ENCODE results near the gene CCNY.

Gene CCNY

GRCh38 chr10:35578618-35578956 lies 242.3 kb downstream of the CCNY start:
- peaks cover 23% of the 10 kb centered on the region for H3K36me3 Mint-ChIP-seq (ENCODE audit: low read depth)
- peaks cover 5% of the 10 kb centered on the region for H3K9me3 Mint-ChIP-seq
- H3K27ac Mint-ChIP-seq, result no peak overlapping the region
- H3K4me1 Mint-ChIP-seq (ENCODE audit: low read depth), result no peaks in the 10 kb centered on the region
- no peaks in the 10 kb centered on the region for H3K27me3 Mint-ChIP-seq
- no peak overlapping the region for H3K4me3 Mint-ChIP-seq

- Mint-ChIP-seq H3K9me3 (peaks cover 5% of the 10 kb centered on the region), H3K27me3 (no peaks in the 10 kb centered on the region), H3K36me3 (ENCODE audit: low read depth) (peaks cover 17% of the 10 kb centered on the region), H3K27ac (no peak overlapping the region), H3K4me3 (no peak overlapping the region), H3K4me1 (ENCODE audit: low read depth) (no peaks in the 10 kb centered on the region)
These were observed 242.8 kb downstream of the CCNY start for GRCh38 chr10:35579116-35579515.

GRCh38 chr10:35579726-35580422 lies 243.6 kb downstream of the CCNY start:
- H3K36me3 Mint-ChIP-seq (ENCODE audit: low read depth), result peaks cover 10% of the 10 kb centered on the region
- H3K4me1 Mint-ChIP-seq (ENCODE audit: low read depth), result no peaks in the 10 kb centered on the region
- no peaks in the 10 kb centered on the region for H3K27me3 Mint-ChIP-seq
- no peak overlapping the region for H3K27ac Mint-ChIP-seq
- peaks cover 5% of the 10 kb centered on the region for H3K9me3 Mint-ChIP-seq
- H3K4me3 Mint-ChIP-seq, result no peak overlapping the region

- peaks cover 5% of the 10 kb centered on the region for H3K9me3 Mint-ChIP-seq
- no peak overlapping the region for H3K4me3 Mint-ChIP-seq
- peaks cover 7% of the 10 kb centered on the region for H3K36me3 Mint-ChIP-seq (ENCODE audit: low read depth)
- H3K4me1 Mint-ChIP-seq (ENCODE audit: low read depth), result no peaks in the 10 kb centered on the region
- no peak overlapping the region for H3K27ac Mint-ChIP-seq
- H3K27me3 Mint-ChIP-seq, result no peaks in the 10 kb centered on the region
These were observed 244.1 kb downstream of the CCNY start for GRCh38 chr10:35580423-35580770.

- Mint-ChIP-seq H3K9me3 (peaks cover 5% of the 10 kb centered on the region), H3K27ac (no peak overlapping the region), H3K4me3 (no peak overlapping the region), H3K36me3 (ENCODE audit: low read depth) (peaks cover 4% of the 10 kb centered on the region), H3K4me1 (ENCODE audit: low read depth) (no peaks in the 10 kb centered on the region), H3K27me3 (no peaks in the 10 kb centered on the region)
These were observed 245.3 kb downstream of the CCNY start for GRCh38 chr10:35581655-35582054.

GRCh38 chr10:35584946-35585345 lies 248.6 kb downstream of the CCNY start:
- Mint-ChIP-seq H3K27ac (no peak overlapping the region), H3K36me3 (ENCODE audit: low read depth) (no peaks in the 10 kb centered on the region), H3K9me3 (no peaks in the 10 kb centered on the region), H3K27me3 (no peaks in the 10 kb centered on the region), H3K4me1 (ENCODE audit: low read depth) (no peaks in the 10 kb centered on the region), H3K4me3 (no peak overlapping the region)

GRCh38 chr10:35585356-35585755 lies 249.0 kb downstream of the CCNY start:
- no peaks in the 10 kb centered on the region for H3K27me3 Mint-ChIP-seq
- H3K27ac Mint-ChIP-seq, result no peak overlapping the region
- no peaks in the 10 kb centered on the region for H3K4me1 Mint-ChIP-seq (ENCODE audit: low read depth)
- no peak overlapping the region for H3K4me3 Mint-ChIP-seq
- H3K9me3 Mint-ChIP-seq, result no peaks in the 10 kb centered on the region
- H3K36me3 Mint-ChIP-seq (ENCODE audit: low read depth), result no peaks in the 10 kb centered on the region

GRCh38 chr10:35585903-35586535 lies 249.7 kb downstream of the CCNY start:
- Mint-ChIP-seq H3K27ac (no peak overlapping the region), H3K36me3 (ENCODE audit: low read depth) (no peaks in the 10 kb centered on the region), H3K27me3 (peaks cover 3% of the 10 kb centered on the region), H3K4me1 (ENCODE audit: low read depth) (no peaks in the 10 kb centered on the region), H3K4me3 (no peak overlapping the region), H3K9me3 (peaks cover 4% of the 10 kb centered on the region)

- Mint-ChIP-seq H3K27ac (no peak overlapping the region), H3K4me1 (ENCODE audit: low read depth) (no peaks in the 10 kb centered on the region), H3K9me3 (peaks cover 20% of the 10 kb centered on the region)
These were observed 252.5 kb downstream of the CCNY start for GRCh38 chr10:35588836-35589235.

GRCh38 chr10:35592441-35592840 lies 256.1 kb downstream of the CCNY start:
- Mint-ChIP-seq H3K27ac (no peak overlapping the region), H3K36me3 (ENCODE audit: low read depth) (no peaks in the 10 kb centered on the region), H3K4me1 (ENCODE audit: low read depth) (no peaks in the 10 kb centered on the region), H3K27me3 (peaks cover 21% of the 10 kb centered on the region), H3K4me3 (no peak overlapping the region), H3K9me3 (peaks cover 20% of the 10 kb centered on the region)

More at GRCh38 chr10:35588836-35589235, 252.5 kb downstream of the CCNY start:
- H3K27me3 Mint-ChIP-seq, result peaks cover 17% of the 10 kb centered on the region
- H3K36me3 Mint-ChIP-seq (ENCODE audit: low read depth), result no peaks in the 10 kb centered on the region
- H3K4me3 Mint-ChIP-seq, result no peak overlapping the region

- no peak overlapping the region for H3K27ac Mint-ChIP-seq
- no peaks in the 10 kb centered on the region for H3K4me1 Mint-ChIP-seq (ENCODE audit: low read depth)
These were observed 258.1 kb downstream of the CCNY start for GRCh38 chr10:35594115-35595079.

GRCh38 chr10:35595106-35595505 lies 258.8 kb downstream of the CCNY start:
- H3K4me3 Mint-ChIP-seq, result no peak overlapping the region
- H3K4me1 Mint-ChIP-seq (ENCODE audit: low read depth), result no peaks in the 10 kb centered on the region
- peaks cover 31% of the 10 kb centered on the region for H3K27me3 Mint-ChIP-seq
- no peak overlapping the region for H3K27ac Mint-ChIP-seq
- H3K36me3 Mint-ChIP-seq (ENCODE audit: low read depth), result no peaks in the 10 kb centered on the region
- peaks cover 20% of the 10 kb centered on the region for H3K9me3 Mint-ChIP-seq

More at GRCh38 chr10:35594115-35595079, 258.1 kb downstream of the CCNY start:
- Mint-ChIP-seq H3K9me3 (peaks cover 20% of the 10 kb centered on the region), H3K4me3 (no peak overlapping the region), H3K36me3 (ENCODE audit: low read depth) (no peaks in the 10 kb centered on the region), H3K27me3 (peaks cover 28% of the 10 kb centered on the region)

- Mint-ChIP-seq H3K36me3 (ENCODE audit: low read depth) (no peaks in the 10 kb centered on the region), H3K27ac (no peak overlapping the region), H3K4me1 (ENCODE audit: low read depth) (no peaks in the 10 kb centered on the region), H3K27me3 (peaks cover 33% of the 10 kb centered on the region), H3K4me3 (no peak overlapping the region), H3K9me3 (peaks cover 6% of the 10 kb centered on the region)
These were observed 262.1 kb downstream of the CCNY start for GRCh38 chr10:35598379-35598778.

GRCh38 chr10:35600193-35600592 lies 263.9 kb downstream of the CCNY start:
- H3K27ac Mint-ChIP-seq, result no peak overlapping the region
- H3K9me3 Mint-ChIP-seq, result peaks cover 6% of the 10 kb centered on the region
- no peaks in the 10 kb centered on the region for H3K4me1 Mint-ChIP-seq (ENCODE audit: low read depth)
- H3K36me3 Mint-ChIP-seq (ENCODE audit: low read depth), result no peaks in the 10 kb centered on the region
- H3K4me3 Mint-ChIP-seq, result no peak overlapping the region
- H3K27me3 Mint-ChIP-seq, result peaks cover 48% of the 10 kb centered on the region

GRCh38 chr10:35605191-35605590 lies 268.9 kb downstream of the CCNY start, which contains the start of gene GJD4:
TSS of gene GJD4 (plus strand) at chr10:35605341. CDS start at chr10:35605568, 227 bp downstream.
- H3K27me3 Mint-ChIP-seq, result peaks cover 64% of the 10 kb centered on the region
- no peak within 1 kb of the TSS for H3K27ac Mint-ChIP-seq
- no peak within 1 kb of the TSS for H3K4me3 Mint-ChIP-seq
- peaks cover 5% of the 10 kb centered on the region for H3K4me1 Mint-ChIP-seq (ENCODE audit: low read depth)
- H3K36me3 Mint-ChIP-seq (ENCODE audit: low read depth), result no peaks in the 10 kb centered on the region
- peaks cover 6% of the 10 kb centered on the region for H3K9me3 Mint-ChIP-seq
